AG08395 (cell line): ENCODE data around the gene MCTP2.

ENCODE experiments used
- DNase-seq: peaks from one replicate; pipeline ENCODE4 v3.0.0; 2012; ENCODE audit warnings: mixed read lengths, low spot score

The MCTP2 gene

DNA sequence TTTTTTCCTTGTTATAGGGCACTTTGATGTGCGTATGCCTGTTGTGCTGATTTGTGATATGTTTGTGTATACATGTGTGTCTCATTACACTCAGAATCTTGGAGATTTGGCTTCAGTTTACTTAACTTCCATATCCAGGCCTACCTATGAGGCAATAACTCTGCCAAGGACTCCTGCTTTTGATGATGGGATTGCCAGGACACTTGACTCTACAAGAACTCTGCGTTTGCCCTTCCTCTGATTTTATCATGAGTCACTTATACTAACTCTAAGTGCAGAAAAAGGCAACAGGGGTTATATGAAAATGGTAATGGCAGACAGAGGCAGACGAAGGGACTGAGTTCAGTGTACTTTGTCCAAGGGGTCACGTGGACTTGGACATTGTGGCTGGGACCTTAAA, 33.6 kb downstream of the MCTP2 start:
- DNase-seq: no peak

DNA sequence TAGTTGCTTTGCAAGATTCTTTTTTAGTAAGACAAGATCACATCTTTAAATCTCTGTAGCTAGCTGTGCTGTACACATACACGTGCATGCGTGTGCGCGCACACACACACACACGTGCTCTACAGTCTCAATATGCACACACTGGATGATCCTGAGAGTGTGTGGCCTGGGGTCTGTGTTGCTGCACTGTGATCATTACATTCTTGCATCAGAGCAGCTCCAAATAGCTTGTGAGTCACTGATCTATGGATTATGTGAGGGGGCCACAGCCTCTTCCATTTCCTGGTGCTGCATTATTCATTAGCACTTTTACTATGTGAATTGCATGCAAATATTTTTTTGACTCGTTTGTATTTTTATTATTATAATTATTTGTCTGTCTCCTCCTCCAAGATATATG, 34.6 kb downstream of the MCTP2 start:
- DNase-seq: no peak

DNA sequence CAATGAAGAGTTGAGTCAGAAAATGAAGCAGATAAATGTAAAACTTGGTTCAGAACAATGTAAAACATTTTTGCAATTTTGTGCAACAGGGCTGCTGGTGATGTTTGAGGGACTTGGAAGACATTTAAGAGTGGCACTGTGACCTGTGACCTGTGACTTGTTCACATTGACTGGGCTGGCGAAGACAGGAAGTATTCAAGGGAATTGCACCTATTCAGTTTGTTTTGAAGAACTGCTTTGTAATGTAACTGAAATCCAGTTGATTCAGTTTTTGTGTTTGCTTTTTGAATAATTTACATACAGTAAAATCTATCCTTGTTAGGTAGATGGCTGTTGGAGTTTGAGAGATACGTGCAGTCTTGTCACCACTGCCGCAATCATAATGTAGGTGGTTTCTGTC, 35.4 kb downstream of the MCTP2 start:
- no peak for DNase-seq

DNA sequence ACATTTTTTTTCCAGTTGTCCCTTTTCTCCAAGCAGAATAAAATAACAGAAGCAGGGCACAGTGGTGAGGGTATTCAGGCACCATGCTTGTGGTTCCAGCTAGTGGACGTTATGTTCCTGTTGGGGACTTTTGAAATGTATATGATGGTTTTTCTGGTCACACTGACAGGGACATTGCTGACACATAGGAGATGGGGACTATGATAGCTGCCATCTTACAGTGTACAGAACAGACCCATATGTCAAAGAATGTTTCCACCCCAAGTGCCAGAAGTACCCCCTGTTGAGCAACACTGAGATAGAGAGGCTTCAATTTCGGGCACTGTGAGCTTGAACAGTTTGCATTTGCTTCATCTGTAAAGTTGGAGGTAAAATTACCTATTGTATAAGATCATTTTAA, 38.6 kb downstream of the MCTP2 start:
- DNase-seq: no peak

DNA sequence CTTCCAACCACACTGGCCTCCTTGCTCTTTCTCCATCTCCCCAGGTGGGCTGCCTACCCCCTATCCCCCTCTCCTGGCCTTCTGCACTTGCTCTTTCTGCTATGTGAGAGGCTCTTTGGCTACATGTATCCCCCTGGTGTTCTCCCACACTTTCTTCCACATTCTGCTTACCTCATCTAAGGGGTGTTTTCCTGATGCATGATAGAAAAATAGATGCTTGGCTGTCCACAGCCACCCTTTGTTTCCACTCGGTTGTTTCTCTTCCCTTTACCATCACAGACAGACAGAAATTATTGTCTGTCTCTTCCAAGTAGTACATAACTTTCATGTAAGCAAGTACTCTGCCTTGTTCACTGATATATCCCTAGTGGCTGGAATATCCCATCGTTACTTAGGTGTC, 39.2 kb downstream of the MCTP2 start:
- no peak for DNase-seq

DNA sequence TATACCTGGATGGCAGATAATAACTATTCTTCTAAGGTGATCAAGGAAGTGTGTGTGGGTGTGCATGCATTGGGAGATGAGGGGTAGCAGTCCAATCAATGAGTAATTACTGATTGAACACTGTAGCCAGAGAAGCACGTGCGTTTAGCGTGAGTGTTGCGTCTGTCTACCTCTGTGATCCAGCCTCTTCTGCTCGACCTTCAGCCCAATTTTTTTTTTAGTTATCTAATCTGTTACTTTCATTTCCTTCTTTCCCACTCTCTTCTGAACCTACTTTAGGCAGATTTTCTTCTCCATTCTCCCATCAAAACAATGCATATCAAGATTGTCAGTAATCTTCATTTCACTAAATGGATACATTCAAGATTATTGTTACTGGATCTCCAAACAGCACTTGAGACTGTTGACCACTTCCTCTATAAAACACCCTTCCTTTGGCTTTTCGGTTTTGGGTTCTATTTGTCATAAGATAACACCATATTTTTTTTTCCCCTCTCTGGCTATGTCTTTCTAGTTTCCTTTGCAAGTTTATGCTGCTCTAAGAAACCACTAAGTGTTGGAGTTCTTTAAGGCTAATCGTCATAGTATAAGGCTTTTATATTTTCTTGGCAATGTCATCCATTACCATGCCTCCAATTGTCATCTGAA, 41.0 kb downstream of the MCTP2 start:
- no peak for DNase-seq

DNA sequence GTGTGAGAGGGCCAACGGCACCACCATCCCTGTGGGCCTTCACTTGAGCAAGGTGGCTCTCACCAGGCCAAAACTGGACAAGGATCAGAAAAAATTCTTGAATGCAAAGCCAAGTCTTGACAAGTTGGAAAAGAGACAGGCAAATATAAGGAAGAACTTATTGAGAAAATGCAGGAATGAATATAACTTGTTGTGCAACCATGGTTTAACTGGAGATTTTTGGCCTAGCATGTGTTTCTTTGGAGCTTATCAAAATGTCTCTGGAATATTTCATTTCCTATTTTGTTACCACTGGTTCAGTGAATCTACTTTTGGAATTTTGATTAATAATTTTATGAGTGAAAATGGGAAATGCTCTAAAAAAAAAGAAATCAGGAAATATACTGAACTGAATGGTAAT, 42.5 kb downstream of the MCTP2 start:
- no peak for DNase-seq

DNA sequence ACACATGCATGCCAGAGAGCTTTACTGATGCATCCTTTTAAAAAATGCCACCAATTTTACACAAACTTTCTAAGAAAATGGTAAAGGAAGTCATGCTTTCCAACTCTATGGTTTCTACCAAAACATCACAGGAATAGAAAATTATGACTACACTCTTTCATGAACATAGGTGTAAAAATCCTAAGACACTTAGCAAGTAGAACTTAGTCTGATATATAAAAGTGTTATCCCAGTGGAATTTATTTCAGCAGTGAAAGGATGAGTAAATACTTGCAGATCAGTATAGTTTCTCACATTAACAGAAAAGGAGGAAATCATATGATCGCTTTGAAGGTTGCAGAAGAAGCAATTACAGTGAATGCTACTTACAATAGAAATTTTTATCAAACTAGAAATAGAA, 43.4 kb downstream of the MCTP2 start:
- DNase-seq: no peak

DNA sequence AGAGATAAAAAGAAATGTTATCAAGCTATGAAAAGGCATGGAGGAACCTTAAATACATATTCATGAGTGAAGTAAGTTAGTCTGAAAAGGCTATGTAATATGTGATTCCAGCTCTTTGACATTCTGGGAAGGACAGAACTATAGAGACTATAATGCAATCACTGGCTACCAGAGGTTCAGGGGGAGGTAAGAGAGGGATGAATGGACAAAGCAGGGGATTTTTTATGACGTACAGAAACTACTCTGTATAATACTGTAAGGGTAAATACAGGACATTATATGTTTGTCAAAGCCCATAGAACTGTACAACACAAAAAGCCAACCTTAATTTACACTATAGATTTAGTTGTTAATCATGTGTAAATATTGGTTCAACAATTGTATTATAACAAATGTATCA, 46.1 kb downstream of the MCTP2 start:
- DNase-seq: no peak

DNA sequence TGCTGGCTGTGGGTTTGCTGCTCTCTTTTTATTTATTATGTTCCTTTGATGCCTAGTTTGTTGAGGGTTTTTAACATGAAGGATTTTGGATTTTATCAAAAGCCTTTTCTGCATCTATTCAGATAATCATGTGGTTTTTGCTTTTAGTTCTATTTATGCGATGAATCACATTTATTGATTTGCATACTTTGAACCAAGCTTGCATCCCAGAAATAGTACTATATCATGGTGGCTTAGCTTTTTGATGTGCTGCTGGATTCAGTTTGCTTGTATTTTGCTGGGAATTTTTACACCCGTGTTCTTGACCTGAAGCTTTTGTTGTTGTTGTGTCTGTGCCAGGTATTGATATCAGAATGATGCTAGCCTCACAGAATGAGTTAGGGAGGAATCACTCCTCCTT, 48.4 kb downstream of the MCTP2 start:
- DNase-seq: no peak

DNA sequence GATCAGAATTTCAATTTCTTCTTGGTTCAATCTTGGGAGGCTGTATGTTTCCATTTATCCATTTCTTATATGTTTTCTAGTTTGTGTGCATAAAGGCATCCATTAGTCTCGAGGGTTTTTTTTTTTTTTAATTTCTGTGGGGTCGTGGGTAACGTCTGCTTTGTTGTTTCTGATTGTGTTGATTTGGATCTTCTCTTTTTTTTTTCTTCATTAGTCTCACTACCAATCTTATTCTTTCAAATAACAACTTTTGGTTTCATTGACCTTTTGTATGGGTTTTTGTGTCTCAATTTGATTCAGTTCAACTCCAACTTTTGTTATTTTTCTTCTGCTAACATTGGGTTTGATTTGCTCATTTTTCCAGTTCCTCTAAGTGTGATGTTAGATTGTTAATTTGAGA, 48.9 kb downstream of the MCTP2 start:
- no peak for DNase-seq

DNA sequence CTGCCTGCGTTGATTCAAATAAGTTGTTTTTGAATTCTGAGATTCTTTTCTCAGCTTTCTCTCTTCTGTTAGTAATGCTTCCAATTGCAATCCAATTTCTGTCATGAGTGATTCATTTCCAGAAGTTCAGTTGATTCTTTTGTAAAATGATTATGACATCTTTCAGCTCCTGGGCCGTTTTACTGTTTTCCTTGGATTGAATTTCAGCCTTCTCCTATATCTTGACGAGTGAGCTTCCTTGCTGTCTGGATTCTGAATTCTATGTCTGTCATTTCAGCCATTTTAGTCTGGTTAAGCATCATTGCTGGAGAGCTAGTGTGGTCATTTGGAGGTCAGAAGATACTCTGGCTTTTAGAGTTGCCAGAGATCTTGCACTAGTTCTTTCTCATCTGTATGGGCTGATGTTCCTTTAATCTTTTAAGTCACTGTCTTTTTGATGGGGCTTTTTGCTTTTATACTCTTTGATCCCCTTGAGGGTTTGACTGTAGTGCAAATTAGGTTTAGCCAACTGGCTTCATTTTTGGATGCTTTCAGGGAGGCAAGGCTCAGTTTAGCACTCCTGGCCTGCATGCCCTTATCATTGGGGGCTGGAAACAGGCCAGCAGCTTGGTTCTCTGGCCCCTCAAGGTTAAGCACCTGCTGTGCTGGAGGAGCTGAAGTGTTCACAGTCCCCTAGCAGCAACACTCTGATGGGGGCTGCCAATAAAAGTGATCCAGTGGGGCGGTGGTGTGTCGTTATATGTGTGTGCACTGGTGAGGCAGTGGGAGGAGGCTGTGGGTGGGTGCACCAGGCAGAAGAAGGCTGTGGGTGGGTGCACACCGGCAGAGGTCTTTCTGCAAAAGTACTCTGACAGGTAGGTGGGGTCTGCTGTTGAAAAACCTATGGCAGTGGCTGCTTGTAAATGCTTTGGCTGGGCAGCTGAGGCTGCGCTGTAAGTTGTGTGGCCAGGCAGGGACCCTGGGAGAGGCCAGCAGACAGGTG, 51.2 kb downstream of the MCTP2 start:
- no peak for DNase-seq

DNA sequence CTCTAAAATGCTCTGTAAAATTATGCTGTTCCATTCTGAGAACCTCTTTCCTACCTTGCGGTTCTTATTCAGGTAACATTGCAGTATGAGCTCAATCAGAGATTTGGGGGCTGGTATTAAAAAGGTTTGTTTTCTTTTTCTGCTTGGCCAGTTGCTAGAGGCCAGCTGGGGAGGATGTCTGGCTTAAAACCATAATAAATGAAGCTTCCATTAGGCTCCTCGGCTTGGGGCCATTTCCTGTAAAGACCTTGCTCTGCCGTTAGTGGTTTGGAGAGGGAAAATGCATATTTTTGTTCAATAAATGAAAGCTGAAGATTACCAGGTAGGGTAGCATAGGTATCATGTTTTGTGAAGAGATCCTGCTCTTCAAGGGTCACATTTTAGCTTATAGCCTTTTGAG, 55.2 kb downstream of the MCTP2 start:
- DNase-seq: no peak

DNA sequence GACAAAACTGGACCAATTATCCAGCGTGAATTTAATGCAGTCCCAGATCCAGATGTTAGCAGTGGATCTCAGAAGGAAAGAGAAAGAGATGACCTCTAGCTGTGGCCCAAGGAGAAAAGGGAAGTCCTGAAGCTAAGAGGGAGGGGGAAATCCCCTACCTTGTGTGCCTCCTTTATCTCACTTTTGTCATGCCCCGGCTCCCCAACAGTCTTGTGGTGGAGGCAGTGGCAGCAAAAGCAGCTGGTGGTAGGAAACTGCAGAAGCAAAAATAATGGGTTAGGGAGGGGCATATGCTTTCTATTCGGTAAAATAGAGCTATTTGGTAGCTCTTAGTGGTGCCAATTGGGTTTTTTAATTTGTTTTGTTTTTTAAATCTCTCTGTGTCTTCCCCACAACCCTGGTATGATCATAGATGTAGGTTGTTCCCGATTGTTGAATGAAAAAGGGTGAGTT, 56.5 kb downstream of the MCTP2 start:
- no peak for DNase-seq

DNA sequence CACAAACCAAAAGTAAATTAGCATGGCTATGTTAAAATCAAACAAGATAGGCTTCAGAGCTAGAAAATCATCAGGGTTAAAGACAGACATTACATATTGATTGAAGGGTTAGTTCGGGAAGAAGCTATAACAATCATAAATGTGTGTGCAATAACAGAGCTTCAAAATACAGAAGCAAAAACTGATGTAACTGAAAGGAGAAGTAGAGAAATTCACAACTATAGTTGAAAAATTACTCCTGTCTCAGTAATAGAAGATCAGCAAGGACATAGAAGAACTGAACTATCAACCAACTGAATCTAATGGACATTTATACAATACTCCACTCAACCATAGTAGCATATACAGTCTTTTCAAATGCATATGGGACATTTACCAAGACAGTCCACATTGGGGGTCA, 59.4 kb downstream of the MCTP2 start:
- no peak for DNase-seq

DNA sequence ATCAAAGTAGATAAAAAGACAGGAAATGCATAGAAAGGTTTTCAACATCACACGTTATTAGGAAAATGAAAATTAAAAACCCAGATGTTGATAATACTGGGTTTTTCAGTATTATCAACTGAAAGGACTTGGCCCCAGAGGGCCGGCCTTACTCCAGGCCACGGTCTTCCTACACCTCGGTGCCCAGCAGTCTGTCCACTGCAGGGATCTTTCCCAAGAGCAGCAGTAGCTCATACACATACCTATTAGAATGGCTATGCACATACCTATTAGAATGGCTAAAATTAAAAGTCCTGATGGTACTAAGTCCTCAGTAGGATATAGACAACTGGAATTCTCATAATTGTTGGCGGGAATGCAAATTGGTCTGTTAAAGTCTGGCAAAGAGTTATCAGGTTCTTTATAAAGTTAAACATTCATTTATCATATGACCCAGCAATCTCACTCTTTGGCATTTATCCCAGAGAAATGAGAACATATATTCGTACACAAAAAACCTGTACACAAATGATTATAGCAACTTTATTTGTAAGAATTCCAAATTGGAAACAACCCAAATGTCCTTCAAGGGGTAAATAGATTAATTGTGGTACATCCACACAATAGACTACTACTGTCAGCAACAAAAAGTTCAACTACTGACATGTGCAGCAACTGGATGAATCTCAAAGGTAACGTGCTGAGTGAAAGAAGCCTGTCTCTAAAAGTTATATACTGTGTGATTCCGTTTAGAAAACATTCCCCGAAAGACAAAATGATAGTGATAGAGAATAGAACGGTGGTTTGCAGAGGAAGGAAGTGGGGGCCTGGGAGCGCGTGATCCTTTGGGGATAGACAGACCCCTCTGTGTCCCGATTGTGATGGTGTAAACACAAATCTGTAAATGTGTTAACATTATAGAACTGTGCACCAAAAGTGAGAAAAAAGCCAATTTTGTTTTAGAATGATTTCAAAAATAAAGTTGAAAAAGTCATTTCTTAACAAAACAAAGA, 62.3 kb downstream of the MCTP2 start:
- no peak for DNase-seq

DNA sequence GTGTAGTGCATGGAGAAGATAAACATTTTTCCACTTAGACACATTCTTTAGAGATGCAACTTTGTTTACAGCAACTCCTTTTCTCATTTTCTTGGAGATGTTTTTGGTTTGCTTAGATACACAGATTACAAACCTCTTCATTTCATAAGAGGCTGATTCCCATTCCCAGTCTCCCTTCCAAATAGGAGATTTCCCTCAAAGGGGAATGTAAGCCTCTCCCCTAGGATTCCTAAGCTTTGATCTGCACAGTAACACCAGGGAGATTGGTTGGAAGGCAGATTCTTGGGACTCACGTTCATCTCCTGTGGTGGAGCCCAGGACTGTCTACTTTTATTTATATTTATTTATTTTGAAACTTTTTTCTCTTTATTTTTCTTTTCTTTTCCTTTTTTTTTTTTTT, 63.2 kb downstream of the MCTP2 start:
- DNase-seq: no peak

DNA sequence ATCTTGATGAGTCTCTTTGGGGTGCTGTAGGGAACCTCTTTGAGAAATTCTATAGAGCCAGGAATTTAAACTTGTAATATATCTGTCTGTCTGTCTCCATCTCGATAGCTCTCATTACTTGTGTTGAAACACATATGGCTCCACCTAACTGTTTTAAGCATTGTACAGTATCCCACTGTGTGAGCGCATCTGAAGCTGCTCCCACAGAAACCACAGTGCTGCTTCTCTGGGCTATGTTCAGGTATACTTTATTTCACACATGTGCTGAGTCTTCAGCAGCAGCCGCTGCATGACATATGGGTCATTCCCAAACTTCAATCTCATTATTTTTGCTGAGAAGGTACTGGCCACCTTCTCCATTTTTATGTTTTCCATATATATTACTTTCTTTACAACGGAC, 63.9 kb downstream of the MCTP2 start:
- no peak for DNase-seq

DNA sequence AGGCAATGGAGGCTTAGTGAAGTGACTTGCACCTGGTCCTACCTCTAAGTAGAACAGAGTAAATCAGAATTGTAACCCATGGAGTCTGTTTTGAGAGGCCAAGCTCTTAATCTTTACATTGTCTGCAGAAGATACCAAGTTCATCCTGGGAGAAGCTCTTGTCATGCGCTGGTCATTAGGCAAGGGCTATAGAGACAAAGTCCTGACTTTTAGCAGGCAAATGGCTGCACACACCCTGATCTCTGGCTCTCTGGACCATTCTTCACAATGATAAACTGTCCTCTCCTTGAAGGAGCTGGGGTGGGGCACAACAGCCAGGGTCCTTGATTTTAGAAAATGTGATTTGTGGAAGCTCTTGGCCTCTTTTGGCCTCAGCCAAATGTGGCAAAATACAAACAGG, 65.4 kb downstream of the MCTP2 start:
- DNase-seq: no peak

DNA sequence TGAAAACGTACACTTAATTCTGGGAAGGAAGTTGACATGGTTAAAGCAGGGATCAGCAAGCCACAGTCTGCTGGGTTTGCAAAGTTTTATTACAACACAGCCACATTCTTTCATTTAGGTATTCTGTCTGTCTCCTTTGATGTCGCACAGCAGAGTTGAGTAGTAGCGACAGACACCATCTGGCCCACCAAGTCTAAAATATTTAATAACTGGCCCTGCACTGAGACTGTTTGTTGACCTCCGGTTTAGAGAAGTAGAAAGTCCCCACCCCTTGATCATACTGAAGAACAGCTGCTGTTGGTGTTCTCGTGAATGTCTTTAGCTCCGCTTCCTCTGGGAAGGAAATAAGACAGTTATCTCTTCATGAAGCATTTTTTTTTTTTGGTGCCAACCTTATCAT, 66.2 kb downstream of the MCTP2 start:
- DNase-seq: no peak

DNA sequence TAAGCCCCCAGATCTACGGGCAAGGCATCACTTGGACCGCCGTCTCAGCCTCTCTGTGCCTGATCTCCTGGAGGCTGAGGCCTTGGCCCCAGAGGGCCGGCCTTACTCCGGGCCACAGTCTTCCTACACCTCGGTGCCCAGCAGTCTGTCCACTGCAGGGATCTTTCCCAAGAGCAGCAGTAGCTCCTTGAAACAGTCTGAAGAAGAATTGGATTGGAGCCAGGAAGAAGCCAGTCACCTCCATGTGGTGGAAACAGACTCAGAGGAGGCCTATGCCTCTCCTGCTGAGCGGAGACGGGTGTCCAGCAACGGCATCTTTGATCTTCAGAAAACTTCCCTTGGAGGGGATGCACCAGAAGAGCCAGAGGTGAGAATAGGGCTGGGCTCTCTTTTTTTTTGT, 67.0 kb downstream of the MCTP2 start:
- no peak for DNase-seq

DNA sequence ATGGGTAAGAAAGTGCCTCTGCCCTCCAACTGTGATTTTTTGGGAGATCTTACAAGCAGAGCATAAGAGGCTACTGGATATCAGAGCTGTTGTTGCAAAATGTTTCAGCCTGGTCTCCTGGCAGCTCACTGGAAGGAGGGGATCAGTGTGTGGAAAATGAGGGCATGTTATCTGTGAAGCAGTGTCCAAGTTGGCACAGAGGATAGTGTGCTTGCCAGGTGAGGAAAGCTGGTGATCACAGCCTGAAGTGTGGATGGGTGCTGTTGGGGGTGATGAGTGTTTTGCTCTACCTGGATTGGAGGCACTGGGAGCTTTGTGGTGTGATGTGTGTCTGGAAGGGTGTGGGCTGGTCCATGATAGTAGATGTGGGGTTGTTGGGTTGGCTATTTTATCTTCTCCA, 69.3 kb downstream of the MCTP2 start:
- DNase-seq: no peak
